ENCODE results near the gene ARSJ.

GRCh38 chr4:113871080-113871479, 108.4 kb downstream of the ARSJ start:
- TF ChIP-seq POLR2A (IDR thresholded peaks at IDR 0.05) = no peak
- TF ChIP-seq, protein P1, sequence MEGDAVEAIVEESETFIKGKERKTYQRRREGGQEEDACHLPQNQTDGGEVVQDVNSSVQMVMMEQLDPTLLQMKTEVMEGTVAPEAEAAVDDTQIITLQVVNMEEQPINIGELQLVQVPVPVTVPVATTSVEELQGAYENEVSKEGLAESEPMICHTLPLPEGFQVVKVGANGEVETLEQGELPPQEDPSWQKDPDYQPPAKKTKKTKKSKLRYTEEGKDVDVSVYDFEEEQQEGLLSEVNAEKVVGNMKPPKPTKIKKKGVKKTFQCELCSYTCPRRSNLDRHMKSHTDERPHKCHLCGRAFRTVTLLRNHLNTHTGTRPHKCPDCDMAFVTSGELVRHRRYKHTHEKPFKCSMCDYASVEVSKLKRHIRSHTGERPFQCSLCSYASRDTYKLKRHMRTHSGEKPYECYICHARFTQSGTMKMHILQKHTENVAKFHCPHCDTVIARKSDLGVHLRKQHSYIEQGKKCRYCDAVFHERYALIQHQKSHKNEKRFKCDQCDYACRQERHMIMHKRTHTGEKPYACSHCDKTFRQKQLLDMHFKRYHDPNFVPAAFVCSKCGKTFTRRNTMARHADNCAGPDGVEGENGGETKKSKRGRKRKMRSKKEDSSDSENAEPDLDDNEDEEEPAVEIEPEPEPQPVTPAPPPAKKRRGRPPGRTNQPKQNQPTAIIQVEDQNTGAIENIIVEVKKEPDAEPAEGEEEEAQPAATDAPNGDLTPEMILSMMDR (IDR thresholded peaks at IDR 0.05) = no peak
- no peak for TF ChIP-seq POLR2AphosphoS5 (IDR thresholded peaks at IDR 0.05)
